Activated CD8-positive, alpha-beta memory T cell treated with anti-CD3 and anti-CD28 coated beads for 4 hours (primary cell): Measurements from ENCODE around the gene TRNP1.
"Not testable (repeated sequence)": the region's sequence is repeated elsewhere in the genome, so short reads cannot be mapped to it uniquely, and the experiment has no call there.

Experiments
- DNase-seq, 2 donors: peaks; one replicate each; pipeline ENCODE4 v3.0.0-alpha.2; 2020; ENCODE audit warnings: low read depth in 2 of 2

TRNP1 gene, protein sequence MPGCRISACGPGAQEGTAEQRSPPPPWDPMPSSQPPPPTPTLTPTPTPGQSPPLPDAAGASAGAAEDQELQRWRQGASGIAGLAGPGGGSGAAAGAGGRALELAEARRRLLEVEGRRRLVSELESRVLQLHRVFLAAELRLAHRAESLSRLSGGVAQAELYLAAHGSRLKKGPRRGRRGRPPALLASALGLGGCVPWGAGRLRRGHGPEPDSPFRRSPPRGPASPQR

DNA sequence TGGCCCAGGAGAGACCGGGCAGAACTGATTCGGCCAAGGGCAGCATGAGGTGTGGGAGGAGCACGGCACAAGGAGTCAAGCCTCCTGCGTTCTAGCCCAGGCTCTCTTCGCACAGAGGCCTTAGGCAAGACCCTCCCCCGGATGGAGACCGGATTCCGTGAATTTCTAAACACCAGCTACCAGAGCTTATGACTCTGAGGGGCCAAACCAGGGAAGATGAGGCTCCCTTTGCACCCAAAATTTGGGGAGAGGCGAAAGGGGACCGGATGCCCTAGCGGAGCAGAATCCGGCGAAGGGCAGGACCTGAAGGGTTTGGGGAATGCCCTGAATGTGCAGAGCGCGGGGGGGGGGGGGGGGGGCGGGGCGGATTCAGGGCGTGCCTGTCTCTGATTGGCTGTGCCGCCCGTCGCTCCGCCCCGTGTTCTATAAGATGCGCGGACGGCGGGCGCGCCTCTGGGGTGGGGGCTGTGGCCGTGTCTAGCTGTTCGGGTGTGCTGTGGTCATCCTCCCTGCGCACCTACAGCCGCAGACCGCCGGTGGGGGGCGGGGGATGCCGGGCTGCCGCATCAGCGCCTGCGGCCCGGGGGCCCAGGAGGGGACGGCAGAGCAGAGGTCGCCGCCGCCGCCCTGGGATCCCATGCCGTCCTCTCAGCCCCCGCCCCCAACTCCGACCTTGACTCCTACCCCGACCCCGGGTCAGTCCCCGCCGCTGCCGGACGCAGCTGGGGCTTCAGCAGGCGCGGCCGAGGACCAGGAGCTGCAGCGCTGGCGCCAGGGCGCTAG, at the start of gene TRNP1:
Gene TRNP1 (plus strand): TSS at position 456 of the 783 bp plus-strand sequence. CDS start 95 bp downstream, at position 551.
- peak; percentile 36 to 39 for DNase-seq

DNA sequence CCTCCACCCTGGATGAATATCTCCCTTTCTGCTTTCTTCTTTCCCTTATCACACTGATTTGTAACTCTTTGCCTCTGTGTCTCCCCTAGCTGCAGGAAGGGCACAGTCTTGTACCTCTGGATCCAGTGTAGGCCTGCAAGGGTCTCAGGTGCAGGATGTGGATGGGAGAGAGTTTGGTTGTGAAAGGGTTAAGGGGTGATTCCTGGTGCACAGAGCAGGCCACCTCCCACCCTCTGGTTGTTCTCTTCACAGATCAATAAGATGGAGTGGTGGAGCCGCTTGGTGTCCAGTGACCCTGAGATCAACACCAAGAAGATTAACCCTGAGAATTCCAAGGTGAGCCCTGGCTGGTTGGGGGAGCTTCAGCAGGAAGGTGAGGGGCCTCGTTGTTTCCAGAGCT, 48.4 kb upstream of the TRNP1 start:
- DNase-seq: no peak

DNA sequence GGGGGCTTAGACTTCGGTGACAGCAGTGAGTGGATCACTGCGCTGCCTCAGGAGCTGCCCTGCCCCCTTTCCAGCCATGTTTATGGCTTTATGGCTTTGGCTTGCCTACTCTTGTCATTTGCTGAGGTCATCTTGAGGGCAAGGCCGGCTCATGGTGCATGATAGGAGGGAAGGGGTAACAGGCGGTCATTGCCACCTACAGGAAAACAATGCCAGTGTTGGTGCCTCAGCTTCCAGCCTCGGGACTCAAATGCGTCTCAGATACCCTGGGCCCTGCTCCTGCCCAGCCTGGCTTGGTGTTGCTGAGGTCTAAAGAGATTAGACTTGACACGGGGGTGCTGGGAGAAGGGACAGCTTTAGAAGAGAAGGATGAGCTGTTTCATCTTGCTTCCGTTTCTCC, 47.8 kb upstream of the TRNP1 start:
- DNase-seq: no peak

DNA sequence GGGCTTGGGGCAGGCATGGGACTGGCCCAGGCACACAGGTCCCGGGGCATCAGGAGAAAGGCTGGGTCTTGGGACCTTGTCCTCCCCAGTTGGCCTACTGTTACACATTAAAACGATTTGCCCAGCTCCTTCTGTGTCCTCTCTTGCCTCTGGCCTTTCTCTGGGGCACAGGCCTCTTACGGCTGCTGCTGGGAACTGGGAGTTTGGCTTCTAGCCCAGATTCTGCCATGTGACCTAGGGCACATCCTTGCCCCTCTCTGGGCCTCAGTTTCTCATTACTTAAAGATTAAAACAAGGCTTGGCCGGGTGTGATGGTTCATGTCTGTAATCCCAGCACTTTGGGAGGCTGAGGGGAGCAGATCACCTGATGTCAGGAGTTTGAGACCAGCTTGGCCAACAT, 47.2 kb upstream of the TRNP1 start:
- DNase-seq: no peak

DNA sequence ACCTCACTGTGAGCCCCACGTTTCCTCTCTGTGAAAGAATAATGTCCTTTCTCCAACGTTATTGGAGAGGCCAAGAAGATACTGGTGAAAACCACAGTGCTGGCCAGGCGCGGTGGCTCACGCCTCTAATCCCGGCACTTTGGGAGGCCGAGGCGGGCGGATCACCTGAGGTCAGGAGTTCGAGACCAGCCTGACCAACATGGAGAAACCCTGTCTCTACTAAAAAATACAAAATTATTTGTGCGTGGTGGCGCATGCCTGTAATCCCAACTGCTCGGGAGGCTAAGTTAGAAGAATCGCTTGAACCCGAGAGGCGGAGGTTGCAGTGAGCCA, 44.8 kb upstream of the TRNP1 start:
- not testable (repeated sequence) for DNase-seq

DNA sequence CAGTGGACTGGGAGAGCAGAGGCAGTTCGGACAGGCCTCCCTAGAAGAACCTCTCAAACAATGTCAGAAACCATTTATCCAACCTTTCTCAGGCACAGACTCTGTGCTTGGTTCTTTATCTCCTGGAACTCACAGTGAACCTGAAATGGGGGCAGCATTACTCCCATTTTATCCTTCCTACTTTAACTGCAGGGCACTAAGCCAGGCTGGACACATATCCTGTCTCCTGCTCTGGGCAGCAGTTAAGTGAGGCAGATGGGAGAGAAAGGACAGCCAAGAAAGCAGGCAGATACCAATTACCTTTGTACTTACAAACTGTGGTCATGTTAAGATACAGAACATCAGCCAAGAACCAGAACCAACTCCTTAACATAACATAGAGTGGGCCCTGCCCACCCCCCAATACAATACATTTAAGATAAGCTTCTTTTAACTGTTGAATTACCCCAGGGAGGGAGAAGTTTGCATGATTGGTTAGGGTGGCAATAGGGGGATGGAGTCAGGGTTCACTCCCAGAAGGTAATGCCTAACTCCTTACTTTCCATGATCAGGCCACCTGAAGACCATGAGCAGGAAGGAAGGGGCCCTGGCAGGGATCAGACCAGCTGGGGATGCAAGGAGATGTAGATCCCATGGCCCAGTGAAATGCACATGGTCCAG, 44.1 kb upstream of the TRNP1 start:
- DNase-seq: no peak

DNA sequence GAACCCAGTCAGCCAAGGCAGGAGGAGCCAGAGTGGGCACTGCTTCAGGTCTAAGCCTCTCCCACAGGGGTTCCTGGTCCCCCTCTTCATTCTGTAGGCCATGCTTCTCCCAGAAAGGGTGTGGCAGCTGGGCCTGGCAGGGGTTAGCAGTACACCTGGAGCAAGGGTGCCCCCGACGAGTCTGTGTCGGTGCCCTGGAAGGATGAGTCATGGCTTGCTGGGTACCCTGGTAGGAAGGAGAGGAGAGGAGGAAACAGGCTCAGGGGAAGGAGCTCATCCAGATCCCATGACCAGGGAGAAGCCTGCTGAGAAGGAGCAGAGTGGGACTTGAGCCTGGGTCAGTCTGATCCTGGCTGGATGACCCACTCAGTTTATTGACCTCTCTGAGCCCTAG, 43.6 kb upstream of the TRNP1 start:
- no peak for DNase-seq

DNA sequence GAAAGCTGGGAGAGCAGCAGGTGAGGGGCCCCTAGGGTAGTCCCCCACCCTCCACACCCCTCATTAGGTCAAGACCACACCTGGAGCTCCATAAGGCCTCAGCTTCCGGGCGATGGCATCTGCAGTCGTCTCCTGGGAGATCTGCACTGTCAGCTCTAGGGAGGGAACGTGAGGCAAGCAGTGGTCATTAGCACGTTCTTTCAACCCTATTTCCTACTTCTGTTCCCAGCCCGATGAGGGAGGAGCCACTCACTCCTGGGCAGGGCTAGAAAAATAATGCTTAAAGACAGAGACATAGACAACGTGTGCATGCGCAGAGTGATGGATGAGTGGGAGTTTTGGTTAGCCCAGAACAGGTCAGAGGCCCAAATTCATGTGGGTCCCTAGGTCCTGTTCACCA, 42.9 kb upstream of the TRNP1 start:
- DNase-seq: no peak

DNA sequence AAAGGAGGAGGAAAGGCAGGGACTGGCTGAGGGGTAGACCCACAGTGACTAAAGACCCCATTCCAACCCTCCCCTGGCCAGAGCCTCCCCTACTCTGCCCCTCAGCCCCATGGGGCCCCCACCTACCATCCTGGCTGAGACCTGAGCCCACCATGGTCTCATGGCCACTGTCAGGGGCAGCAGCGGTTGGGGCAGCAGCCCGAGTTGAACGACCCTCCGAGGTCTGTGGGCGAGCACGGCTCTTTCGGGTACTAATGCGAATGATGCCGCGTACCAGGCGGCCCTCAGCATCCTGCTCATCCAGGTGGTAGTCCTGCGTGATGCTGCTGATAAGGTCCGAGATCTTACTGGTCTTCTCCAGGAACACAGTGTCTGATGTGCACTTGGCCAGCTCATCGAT, 42.3 kb upstream of the TRNP1 start:
- DNase-seq: no peak

DNA sequence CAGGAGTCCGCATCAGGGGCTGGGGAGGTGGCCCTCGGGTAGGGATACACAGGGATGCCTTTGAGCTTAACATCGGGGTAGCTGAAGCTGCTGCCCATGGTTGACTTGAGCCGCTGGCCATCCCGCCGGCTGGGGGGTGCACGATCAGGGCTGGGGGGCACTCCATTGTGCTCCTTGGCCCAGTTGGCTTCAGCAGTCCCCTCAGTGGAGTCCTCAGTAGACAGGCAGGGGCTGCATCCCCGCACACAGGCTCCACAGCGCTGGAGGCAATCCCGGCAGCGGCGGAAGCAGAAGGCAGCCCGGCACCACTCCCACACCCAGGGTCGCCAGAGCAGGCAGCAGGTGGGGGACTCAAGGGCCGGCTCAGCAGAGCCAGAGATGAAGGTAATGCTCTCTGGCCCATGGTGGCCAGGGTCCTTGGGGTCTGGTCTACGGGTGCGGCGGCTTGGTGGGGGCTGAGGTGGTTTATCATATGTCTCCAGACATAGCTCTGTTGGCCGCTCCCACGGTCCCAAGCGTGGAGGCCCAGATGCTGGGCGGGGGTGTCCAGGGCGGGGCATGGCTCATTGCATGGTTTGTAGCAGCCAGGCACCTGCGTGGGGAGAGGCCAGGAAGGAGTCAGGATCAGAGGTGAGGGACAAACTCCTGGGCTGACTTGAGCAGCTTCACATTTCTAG, 41.5 kb upstream of the TRNP1 start:
- DNase-seq: no peak

DNA sequence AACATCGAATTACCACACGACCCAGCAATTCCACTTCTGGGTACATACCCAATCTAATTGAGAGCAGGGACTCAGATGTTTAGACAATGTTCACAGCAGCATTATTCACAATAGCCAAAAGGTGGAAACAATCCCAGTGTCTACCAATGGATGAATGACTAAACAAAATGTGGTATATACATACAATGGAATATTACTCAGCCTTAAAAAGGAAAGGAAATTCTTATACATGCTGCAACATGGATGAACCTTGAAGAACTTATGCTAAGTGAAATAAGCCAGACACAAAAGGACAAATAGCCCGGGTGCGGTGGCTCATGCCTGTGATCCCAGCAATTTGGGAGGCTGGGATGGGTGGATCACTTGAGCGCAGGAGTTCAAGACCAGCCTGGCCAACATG, 40.1 kb upstream of the TRNP1 start:
- no peak for DNase-seq

DNA sequence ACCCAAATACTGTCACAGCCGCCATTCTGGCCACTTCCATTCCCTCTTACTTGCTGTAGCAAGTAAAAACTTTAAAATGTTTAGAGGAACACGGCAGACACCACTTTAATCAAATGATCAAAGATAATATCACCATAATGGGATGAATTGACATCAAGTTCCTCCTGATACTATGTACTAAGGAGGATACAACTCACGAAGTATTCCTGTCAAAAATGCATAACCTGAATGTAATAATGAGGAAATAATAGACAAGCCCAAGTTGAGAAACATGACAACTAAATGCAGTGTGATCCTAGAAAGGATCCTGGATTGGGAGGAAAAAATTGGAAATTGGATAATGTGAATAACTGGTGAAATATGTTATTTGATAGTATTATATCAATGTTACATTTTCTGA, 37.2 kb upstream of the TRNP1 start:
- DNase-seq: no peak

DNA sequence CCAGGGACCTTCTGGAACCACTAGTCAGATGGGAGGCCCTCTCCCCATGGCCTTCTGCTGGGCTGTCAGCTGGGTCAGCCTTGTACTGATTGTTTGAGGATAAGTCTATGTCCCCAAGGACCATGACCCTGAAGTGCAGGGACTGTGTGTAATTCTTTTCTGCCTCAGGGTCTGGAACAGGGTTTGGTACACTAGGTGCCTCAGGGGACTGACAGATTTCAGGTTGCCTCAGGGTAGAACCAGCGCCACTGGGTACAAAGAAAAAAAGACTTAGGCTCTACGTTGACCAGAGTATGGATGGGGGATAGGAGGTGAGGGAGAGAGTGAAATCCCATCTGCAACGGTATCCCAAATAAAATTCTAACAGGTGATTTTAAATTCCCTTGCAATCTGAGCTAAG, 36.2 kb upstream of the TRNP1 start:
- no peak for DNase-seq

DNA sequence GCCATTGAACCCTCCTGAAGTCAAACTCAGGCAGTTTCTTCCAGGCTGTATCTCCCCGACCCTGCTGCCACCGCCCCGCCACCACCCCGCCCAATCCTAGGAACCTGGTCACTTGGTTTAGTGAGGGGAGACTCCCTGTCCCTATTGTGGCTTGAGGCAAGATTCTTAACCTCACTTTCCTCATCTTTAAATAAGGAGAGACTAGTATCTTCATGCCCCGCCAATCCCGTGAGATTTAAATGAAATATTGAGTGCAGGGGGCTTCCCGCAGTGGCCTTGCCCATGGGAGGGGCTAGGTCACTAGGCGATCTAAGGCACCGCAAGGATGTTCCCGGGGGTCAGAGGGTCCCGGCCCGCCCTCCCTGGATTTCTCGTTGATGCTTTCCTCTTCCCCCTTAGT, 34.2 kb upstream of the TRNP1 start:
- DNase-seq: no peak

DNA sequence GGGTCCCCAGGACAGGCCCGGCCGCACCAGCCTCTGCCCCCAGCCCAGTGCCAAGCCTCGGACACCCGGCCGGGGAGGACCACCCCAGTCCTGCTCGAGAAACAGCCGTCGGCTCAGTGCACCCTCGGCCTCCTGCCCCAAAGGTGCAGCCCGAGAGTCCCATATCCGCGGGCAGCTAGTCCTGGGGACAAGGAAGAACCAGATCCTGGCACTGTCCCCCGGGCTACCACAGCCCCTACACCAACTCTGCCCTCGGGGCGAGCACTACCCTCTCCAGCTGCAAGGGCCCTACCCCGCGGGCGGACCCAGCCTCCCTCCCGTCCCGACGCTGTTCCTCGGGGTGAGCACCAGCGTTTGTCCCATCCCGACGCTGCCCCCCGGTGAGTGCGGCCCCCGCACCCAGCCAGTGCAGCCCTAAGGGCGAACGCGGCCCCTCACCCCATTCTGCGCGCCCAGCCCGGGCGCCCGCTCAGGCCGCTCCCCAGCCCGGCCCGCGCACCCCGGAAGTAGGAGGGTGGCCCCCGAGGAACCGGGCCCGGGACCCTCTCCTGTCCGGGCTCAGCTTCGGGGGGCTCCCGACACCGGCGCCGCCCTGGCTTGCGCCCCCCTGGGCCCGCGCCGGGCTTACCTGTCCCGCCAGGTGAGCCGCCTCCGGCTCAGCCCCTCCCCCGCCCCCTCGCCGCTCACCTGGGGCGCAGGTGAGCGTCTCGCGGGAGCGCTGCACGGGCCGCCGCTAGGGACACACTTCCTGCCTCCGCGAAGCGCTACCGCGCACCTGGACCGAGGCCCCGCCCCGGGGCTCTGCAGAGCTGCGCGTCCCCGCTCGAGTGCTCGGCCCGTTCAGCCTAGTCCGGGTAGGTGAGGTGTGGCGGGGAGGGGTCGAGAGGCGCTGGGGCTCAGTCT, 33.5 kb upstream of the TRNP1 start, which contains the start of gene KDF1:
Gene KDF1 (minus strand): TSS at position 747 of the 903 bp plus-strand sequence. CDS start 8,088 bp downstream, outside the sequence.
- peak; percentile 6 to 18 for DNase-seq

DNA sequence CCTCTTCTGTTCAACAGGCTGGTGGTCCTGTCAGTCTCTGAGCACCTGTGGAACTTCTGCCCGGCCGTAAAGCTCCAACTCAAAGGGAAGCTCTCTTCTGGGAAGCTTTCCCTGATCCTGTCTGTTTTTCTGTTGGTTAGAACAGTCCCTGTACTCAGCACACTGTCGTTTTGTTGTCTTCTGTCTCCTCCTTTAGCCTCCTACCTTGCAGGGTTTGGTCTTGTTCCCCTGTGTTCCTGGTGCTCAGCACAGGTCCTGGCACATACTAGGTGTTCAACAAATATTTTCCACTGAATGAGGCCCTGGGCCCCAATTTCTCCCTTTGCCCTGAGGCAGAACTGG, 32.9 kb upstream of the TRNP1 start:
- no peak for DNase-seq

DNA sequence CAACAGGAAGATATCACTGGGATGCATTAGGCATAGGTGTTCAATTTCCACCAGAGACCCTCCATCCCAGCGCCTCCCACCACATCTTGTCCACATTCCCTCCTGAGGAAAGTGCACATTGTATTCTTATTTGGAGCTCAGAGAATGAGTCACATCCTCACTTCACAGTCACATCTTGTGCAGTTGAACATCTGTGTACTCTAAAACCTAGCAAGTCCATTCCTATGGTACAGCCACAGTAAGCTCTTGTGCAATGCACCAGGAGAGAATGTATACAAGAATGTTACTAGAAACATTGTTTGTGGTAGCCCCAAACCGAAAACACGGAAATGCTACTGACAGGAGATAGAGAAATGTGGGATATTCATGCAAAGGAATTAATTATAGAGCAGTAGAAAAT, 31.7 kb upstream of the TRNP1 start:
- DNase-seq: no peak

DNA sequence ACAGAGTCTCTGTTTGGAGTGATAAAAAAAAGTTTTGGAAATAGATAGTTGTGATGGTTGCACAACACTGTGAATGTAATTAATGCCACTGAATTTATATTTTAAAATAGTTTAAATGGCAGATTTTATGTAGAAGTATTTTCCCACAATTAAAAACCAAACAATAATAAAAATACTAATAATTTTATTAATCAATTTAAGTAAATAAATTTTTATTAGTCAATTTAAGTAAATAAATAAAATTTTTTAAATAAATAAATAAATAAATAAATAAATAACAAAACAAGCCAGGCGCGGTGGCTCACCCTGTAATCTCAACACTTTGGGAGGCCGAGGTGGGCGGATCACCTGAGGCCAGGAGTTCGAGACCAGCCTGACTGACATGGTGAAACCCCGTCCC, 28.3 kb upstream of the TRNP1 start:
- DNase-seq: no peak

DNA sequence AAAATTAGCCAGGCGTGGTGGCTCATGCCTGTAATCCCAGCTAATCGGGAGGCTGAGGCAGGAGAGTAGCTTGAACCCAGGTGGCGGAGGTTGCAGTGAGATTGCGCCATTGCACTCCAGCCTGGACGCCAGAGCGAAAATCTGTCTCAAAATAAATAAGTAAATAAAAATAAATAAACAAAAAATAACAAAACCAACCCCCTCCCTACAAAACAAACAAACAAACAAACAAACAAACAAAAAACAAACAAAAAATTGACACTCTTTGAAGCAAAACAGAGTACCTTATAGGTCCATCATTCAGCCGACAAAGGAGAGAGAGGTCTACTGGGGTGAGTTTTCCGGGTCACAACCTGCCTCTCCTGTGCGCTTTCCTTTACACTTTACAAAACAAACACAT, 27.9 kb upstream of the TRNP1 start:
- DNase-seq: no peak

DNA sequence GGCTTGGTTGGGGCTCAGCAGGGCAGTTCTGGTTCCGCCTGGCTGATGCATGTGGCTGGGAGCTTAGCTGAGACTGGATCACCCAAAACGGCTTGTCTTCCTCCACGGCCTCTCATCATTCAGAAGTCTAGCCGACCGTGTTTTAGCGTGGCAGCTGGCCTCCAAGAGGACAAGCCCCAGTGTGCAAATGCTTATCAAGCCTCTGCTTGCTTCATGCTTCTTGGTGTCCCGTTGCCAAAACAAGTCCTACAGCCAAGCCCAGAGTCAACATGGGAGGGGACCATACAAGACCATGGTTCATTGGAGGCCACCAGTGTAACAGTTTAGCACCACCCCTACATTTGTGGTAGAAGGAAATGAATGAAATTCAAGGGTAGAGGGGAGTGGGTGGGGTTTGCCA, 22.7 kb upstream of the TRNP1 start:
- no peak for DNase-seq

DNA sequence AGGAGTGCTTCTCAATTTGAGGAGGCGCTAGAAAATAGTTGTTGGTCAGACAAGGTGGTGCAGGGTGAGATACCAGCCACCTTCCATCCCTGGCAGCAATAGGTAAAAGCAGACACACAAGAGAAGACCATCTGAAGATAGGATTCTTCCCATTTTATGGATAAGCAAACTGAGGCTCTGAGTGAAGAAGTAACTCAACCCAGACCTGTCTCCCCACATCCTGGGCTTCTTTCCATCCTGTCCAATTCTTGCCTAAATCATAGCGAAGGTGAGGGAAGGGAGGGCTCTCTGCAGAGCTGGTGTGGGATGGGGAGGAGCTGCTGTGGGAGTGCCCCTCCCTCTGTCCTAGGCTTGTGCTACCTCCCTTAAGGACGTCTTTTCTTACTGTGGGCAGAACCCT, 21.9 kb upstream of the TRNP1 start:
- DNase-seq: no peak

DNA sequence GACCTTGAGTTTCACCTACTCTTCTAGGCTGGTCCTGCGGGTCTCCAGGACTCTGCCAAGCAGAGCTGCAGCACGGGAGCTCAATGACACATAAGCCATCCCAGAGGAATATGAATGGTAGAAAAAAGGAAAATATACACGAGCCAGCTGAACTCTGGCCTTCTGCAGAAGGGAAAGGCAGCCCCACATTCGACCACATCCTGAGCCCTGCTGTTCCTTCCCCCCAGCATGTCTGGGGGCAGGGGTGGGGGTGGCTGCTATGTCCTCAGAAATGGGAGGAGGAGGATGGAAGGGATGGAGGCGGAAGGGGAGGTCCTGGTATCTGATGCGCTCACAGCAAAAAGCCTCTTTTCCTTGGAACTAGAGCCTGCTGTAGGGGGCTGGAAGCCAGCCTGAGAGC, 21.1 kb upstream of the TRNP1 start:
- no peak for DNase-seq
